NCI-H2196 treated with DMSO at 0.1 percent for 48 hours (cell line): ENCODE results near the gene KATNAL1.

Experiments
- DNase-seq: peaks from one replicate; lab custom pipeline; 2025; ENCODE audit not compliant: unreplicated experiment; lab: John Stamatoyannopoulos, UW

Gene KATNAL1

DNA sequence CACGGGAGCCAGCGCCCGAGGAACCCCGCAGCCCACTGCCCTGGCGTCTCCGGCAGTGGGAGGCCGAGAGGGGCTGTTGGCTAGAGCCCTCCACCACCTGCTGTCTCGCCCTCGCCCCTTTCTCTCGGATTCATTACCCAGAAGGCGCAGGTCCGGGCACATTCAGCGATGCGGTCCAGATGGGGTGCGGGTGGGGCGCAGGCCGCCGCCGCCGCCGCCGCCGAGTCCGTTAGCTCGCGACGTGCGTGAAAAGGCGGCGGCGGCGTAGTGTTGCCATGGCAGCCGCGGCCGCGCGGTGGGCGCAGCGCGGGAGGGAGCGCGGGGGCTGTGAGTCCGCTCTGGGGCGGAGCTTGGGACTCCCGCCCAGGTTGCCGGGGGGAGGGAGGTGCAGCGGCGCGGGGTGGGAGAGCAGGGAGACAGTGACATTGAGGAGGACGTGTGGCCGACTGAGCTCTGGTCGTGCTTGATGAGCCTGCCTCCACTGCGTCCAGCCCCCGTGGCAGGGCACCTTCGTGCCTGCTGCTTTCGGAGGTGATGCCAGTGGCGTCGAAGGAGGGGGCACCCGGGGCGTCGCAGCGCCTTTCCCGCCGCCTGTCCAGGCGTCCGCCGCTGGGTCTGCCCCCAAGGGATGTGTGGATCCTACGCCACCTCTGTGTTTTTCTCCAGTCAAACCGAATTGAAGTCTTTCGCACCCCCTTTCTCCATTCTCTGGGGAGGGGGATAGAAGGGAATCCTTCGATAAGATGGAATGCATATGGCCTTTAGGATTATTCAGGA lies at the start of gene KATNAL1:
Gene KATNAL1, minus strand, starts transcription at position 358 of the 777 bp plus-strand sequence. CDS start 23,774 bp downstream, outside the sequence.
- DNase-seq = peak; percentile 36

DNA sequence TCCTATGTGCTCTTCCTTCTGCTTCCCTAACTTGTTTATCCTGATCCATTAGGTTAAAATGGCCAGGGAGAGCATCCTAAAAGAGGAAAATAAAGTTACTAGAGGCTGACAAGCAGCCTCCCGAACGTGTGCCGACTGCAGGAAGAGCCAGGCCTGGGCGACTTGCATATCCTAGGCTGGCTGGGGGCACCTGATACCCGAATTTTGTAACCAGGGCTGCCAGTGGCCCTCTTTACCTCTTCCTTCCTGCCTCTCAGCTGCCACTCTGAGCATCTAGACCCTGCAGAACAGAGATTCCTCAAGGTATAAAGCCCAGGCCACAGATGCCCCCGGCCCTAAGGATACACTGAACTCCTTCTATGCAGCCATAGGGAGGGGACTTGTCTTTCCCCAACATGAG lies 48.5 kb upstream of the KATNAL1 start:
- no peak for DNase-seq

DNA sequence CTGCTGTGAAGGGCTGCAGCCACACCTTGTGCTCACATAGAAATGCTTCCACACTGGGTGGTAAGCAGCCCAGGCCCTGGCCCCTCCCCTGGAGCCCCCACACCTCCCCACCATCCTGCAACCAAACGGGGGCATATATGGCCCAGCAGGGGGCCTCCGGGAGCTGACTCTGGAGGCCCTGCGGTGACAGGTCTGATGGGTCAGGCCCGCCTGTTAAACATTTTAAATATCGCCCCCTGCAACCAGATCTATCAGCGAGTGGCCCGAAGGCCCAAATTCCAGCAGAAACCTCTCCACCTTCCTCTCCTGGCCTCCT lies 48.0 kb upstream of the KATNAL1 start:
- no peak for DNase-seq

DNA sequence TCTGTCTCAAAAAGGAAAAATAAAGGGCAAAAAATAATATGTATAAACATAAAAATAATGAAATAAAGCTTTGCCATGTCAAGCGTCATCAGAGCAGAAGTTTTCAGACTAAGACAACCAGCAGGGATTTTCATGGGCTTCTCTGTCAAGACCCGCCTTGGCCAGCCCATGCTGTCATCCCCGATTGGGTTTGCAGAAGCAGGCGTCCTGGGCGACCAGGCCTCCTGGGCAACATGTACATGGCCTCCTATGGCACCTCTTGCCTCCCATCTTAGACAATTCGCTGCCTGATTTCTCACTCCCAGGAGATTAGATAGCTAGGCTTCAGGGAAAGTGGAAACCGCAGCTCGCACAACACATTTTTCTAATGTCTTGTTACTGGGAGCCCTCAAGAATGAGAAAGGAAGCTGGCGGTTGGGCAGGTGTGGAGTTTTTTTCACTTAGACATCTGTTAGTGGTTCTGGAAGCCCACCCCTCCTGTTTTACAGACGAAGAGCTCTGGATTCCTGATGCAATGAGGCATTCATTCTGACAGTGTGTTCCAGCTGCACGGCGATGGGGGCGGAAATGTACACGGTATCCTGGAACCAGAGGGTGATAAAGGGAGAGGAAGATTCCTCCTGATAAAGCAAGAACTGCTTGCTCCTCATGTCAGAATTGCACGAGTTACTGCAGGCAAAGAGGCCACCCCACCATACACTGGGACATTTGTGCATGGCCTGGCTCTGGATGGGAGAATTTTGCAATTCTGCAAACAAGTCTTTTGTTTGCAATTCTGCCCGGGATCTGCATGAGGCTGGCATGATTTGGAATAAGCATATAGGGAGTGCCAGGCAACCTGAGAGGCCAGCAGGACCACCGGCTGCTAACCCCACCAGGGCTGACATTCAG lies 47.4 kb upstream of the KATNAL1 start:
- DNase-seq = no peak

DNA sequence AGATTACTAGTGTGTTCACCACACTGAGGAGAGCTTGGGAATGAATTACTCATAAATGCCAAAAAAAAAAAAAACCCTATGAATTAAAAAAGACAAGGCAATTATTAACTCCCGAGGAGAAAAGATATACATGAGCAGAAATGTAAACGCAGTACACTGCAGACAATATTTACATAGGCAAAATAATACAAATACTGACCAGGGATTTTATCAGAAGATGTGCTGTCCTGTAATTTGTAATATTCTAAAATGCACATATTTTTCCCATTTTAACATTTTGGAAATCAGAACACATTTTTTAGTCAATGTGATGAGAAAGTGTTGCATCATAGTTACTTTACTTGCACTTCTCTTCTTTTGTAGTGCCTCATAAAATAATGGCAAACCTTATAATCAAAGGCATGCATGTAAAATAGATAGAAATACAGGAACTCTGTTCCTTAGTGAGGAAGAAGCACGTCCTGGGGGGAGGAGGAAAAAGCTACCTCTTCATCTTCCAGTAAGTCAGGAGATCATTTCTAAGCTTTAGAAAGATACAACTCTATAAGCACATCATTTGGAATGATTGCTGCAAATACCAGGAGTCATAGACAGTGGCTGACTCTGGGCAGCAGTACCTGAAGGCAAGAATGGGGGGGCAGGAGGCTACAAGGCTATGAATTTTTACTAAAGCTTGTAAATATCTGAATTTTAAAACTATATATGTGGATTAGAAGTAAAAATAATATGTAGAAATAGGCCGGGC lies 46.3 kb upstream of the KATNAL1 start:
- DNase-seq = no peak

DNA sequence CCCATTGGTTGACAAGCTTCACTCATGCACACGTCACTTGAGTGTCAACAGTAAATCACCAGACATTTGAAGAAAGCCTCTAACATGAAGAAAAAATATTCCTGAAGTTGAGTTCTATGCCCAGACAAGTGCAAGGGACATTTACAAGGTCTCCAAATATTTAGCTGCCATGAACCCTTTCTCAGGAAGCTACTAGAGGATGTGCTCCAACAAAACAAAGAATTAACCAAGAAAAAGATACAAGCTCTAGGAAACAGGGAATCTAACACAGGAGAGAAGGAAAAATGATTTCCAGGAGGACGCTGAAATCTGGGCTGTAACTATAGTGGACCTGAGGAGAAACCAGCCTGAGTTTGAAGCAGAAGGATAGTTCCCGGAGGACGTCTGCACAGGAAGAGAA lies 45.7 kb upstream of the KATNAL1 start:
- DNase-seq = no peak

DNA sequence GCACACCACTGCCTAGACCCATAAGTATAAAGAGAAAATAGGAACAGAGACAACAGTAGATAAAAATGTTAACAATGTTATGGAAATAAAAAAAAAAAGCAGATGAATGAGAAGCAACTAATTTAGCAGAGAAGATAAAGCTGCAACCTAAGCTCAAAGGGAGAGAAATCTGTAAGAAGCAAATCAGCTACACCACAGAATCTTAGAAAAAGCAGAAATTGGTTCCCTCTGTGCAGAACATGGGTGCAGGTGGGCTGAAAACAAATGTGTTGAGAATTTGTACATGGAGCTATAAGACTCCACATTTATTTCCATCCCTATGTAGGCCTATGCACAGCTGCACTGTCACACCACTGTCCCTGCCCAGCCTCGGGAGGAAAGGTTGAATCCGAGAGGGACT lies 44.8 kb upstream of the KATNAL1 start:
- no peak for DNase-seq

DNA sequence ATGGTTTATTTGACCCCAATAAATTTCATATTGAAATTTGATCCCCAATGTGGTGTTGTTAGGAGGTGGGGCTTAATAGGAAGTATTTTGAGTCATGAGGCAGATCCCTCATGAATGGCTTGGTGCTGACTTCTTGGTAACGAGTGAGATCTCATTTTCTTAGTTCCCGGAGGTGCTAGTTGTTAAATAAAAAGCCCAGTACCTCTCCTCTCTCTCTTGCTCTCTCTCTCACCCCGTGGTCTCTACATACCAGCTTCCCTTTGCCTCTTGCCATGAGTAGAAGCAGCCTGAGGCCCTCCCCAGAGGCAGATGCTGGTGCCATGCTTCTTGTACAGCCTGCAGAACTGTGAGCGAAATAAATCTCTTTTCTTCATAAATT lies 39.4 kb upstream of the KATNAL1 start:
- no peak for DNase-seq

DNA sequence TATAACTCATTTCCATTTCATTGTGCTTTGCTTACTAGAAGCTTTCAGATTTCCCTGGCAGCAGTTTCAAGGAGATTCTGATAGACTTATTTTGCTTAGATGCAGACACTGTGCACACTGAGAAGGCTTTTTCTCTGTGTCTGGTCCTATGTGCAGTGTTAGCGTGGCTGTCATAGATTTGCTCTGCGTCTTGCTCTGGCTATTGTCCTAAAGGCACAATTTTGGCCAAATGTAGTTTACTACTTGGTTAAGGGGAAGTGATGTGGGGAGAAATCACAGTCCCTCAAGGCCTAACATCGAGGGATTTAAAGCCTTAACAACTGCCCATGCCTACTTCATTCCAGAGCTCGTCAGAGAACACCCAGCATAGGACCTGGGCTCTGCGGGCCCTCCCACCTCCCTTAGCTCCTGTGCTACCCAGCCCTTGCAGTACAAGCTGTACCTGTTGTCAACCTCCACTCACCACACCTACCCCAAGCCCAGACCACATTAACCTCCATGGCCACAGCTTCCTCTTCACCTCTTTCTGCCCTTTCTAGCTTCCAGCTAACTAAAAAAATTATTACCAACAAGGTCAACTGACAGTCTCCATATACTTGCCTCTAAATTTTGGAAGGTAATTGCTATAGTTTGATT lies 38.9 kb upstream of the KATNAL1 start:
- DNase-seq = no peak

DNA sequence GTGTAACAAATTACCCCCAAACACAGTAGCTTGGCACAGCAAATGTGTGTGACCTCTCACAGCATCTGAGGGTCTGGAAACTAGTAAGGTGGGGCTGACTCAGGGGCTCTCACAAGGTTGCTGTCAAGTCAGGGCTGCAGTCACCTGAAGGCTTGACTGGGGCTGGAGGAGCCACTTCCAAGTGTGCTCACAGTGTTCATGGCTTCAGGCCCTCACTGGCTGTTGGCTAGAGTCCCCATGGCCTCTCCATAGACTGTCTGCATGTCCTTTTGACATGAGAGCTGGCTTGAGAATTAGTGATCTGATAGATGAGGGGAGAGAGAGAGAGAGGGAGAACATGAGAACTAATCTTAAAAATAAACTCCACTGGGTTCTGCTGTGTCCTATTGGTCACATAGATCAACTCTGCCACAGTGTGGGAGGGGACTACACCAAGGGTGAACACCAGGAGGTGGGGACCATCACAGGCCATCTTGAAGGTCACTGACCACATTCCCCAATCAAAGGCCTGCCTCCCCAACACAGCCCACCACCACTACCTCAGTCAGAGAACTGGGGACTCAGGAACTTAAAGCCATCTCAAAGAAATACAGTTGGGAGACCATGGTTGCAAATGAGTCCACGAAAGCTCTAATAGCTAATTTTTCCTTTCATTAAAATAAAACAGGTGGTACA lies 38.2 kb upstream of the KATNAL1 start:
- DNase-seq = no peak

DNA sequence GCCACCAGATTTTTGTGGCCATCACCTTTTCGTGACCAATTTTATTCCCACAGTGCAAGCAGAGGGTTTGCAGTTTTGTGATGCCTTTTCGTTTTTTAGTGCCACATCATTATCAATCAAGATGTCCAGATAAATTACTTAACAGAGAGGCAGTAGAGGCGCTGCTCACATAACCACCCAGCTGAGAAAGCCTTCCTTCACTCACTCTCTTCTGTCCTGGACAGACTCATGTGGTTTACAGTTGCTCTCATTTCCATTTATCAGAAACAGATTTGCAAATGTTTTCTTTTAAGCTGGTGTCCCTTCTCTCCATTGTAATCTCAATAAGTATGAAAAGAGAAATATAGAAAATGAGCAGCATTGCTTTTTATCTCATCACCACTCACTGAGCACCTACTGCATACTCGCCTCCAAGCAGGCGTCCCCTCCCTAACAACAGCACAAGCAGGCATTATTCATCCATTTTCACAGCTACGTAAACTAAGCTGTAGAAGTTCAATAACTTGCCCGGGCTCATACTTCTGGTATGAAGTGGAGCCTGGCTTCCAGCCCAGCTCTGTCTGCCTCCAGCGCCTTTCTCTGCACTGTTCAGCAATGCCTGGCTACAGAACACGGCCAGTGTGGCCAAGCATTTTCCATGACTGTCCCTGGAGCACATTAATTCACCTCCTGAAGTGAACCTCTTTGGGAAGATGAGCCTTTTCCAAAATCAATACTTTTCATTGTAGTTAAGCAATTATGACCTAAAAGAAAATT lies 34.6 kb upstream of the KATNAL1 start:
- peak; percentile 24 for DNase-seq

DNA sequence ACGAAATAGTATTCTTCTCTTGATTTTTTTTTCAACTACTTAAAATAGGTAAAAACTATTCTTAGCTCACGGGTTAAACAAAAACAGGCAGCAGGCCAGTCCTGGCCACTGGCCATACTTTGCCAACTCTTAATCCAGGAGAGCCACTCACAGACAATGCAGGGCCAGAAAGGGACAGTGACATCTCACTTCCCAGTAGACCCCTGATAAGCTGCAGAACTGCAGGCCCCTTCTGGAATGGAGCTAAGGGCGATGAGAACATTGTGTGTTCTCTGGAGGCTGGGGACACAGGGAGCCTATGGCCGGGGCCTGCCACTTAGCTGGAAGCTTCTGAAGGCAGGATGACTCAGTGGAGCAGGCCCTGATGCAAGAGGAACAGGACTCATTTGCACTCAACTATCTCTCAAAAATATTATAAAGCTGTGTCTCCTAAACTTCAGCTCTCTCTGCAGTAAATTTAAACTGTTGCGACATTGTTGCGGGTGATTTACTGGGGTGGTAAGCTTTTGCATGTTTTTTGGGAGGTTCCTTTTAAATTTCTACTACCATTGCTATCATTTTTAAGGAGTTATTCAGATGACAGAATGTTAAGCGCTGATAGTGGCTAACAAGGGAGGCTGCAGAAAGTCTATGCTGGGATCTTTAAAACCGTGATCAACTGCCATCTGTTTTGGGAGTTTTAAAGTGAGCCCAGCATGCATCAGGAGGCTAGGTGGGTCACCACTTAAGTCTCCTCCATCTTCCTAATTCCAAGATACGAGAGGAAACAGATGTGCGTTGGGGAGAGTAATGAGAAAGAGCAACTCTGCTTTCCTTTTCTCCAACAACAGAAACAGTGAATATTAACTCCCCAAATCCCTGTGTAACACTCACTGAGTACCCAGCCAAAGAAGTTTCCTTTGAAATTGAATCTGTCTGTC lies 33.2 kb upstream of the KATNAL1 start:
- no peak for DNase-seq

DNA sequence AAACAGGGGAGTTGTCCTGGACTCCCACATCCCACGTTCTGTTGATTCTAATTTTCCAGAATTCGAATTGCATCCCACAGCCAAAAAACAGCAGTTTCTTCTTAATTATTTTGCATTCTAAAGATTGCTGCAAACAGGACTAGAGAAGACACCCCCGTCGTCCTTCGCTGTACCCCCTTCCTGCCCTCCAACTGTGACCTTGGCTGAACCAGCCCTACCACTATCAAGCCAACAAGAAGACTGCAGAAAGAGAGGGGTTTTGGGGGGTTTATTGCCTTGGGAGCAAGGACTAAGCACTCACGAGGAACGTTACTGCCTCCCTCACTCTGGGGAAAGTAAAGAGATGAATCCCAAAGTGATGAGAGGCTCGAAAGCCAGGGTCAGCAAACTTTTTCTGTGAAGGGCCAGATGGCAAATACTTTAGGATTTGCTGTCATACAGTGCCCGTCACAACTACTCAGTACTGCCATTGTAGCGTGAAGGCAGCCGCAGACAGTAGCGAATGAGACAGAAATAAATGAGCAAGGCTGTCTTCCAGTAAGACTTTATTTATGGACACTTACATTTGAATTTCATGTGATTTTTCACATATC lies 32.5 kb upstream of the KATNAL1 start:
- no peak for DNase-seq

DNA sequence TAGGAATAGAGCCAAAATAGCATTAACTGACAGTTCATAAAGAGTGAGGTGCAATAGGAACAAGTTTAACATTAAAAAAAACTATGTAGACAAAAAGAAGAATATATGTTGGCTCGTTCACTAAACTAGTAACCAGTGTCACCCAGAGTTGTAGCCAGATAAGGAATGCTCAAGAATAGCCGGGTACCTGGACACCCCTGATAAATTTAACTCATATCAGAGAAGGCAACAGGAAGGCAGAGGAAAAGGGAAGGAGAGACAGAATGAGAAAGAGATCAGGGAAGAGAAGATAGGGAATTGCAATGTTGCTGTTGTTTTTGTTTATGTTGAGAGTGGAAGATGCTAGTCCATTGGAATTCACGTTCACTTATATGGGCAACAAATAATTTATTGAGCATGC lies 31.6 kb upstream of the KATNAL1 start:
- DNase-seq = no peak

DNA sequence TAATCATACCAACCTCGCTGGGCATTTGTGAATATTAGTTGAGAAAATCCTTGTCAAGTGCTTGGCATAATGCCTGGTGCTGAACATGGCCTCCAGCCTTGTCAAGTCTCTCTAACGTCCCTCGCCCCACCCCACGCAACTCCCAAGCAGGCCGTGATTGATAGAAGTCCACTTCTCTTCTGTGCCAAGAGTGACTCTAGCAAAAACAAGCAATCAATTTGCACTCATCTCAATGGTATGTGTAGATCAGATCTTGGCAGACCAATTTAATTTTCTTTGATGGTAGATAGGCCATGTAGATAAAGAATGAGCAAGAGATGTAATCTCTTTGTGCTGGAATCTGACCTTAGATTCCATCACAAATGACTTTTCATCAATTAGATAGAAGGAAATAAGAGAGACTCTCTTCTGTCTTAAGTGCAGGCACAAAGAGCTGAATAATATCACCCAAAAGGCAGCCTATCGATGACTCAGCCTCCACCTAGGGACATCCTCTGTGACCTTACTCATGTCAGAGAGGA lies 31.0 kb upstream of the KATNAL1 start:
- no peak for DNase-seq

DNA sequence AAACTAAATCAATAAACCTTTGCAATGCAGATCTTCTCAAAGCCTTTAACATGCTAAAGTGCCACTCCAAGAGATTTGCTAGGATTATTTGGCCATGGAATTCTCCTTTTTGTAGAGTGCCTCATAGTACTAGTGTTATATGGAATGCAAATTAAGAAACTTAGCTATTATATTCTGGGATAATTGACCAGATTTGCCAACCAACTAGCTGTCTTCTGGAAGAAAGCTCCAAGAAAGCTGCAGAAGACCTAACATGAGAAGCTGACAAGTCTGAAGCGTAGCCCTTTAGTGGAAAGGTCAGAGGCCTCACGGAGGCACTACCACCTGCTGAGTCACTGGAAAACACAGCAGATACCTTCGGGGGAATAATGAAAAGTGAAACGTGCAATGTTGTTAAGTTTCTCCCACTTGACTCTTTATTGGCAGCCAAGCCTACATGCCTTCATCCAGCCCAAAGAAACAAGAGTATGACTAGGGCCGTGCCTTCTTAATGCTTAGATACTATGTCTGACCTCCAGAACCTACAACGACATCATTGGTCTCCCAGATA lies 29.8 kb upstream of the KATNAL1 start:
- DNase-seq = no peak

DNA sequence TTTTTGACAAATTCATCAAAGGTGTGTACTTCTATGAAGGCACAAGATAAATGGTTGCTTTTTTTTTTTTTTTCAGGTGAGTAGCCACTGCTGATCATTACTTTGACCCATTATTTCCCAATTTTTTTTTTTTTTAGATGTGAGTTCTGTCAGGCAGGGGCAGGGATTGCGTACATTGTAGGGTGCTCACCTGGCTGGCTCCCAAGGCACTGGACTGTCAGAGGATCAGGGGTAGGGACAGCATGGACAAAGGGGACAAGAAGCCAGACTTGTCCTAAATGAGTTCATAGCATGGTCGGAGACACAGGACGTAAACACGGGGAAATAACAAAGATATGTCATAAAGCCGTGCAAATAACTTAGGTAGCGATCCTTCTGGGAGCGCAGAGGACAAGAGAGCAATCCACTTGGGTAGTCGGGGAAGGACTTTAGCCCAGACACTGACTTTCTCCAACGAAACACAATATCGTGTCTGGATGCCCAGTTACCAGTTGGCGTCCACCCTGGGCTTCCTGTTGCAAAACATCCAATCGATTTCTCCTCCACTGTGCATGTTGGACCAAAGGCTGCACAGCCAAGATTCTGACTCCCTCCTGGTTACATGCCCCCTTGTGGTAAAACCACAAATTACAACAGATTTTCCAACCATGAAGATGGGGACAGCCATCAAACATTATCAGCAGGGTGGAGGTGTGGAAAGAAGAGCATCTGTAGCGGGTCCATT lies 27.5 kb upstream of the KATNAL1 start:
- DNase-seq = no peak
